ENCODE data around the gene MIA3.

Gene MIA3

DNA sequence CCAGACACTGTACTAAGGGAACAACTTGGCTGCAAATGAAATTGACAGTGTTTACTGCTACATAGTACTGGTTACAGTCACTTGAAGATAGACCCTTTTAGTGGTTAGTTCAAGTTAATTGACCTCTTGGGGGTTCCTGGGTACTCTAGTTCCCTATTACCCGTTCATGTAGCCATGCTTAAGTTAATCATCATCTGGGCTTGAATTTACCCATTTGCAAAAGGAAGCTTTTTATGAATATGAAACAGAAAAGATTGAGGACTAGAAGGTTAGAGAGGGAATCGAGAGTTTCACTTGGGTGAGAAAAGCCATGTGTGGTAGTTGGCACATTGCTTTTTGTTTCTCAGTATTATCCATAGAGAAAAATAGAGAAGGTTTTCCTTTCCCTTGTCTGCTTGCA lies 2.7 kb downstream of the MIA3 start:
- Histone ChIP-seq H3K27me3 (ENCODE audit: insufficient read depth, poor library complexity, severe bottlenecking) (no peaks in the 10 kb centered on the region), H3K36me3 (ENCODE audit: low read depth) (no peaks in the 10 kb centered on the region), H3K27ac (ENCODE audit: poor library complexity, severe bottlenecking) (no peak overlapping the region), H3K4me3 (ENCODE audit: severe bottlenecking) (no peak overlapping the region), H3K4me1 (ENCODE audit: insufficient read depth, poor library complexity, severe bottlenecking) (no peaks in the 10 kb centered on the region), H3K9me3 (ENCODE audit: severe bottlenecking) (no peaks in the 10 kb centered on the region)
- TF ChIP-seq CTCF (IDR thresholded peaks at IDR 0.05; ENCODE audit: poor library complexity, severe bottlenecking), result no peak
- DNase-seq (ENCODE audit: low spot score) (no peak), ATAC-seq (ENCODE audit: low read depth) (no peak)

- DNase-seq (ENCODE audit: low spot score) (no peak), ATAC-seq (ENCODE audit: low read depth) (no peak)
- no peak overlapping the region for H3K4me3 ChIP-seq (ENCODE audit: severe bottlenecking)
- no peak overlapping the region for H3K27ac ChIP-seq (ENCODE audit: poor library complexity, severe bottlenecking)
- H3K36me3 ChIP-seq (ENCODE audit: low read depth), result no peaks in the 10 kb centered on the region
- no peaks in the 10 kb centered on the region for H3K9me3 ChIP-seq (ENCODE audit: severe bottlenecking)
- TF ChIP-seq CTCF (IDR thresholded peaks at IDR 0.05; ENCODE audit: poor library complexity, severe bottlenecking), result no peak
- H3K27me3 ChIP-seq (ENCODE audit: insufficient read depth, poor library complexity, severe bottlenecking), result no peaks in the 10 kb centered on the region
- H3K4me1 ChIP-seq (ENCODE audit: insufficient read depth, poor library complexity, severe bottlenecking), result no peaks in the 10 kb centered on the region
These were observed 4.9 kb downstream of the MIA3 start for GRCh38 chr1:222622765-222623164.

- H3K36me3 ChIP-seq (ENCODE audit: low read depth), result no peaks in the 10 kb centered on the region
- no peak for TF ChIP-seq CTCF (IDR thresholded peaks at IDR 0.05; ENCODE audit: poor library complexity, severe bottlenecking)
- H3K4me3 ChIP-seq (ENCODE audit: severe bottlenecking), result no peak overlapping the region
- ATAC-seq (ENCODE audit: low read depth) (no peak), DNase-seq (ENCODE audit: low spot score) (no peak)
- H3K4me1 ChIP-seq (ENCODE audit: insufficient read depth, poor library complexity, severe bottlenecking), result no peaks in the 10 kb centered on the region
- H3K9me3 ChIP-seq (ENCODE audit: severe bottlenecking), result no peaks in the 10 kb centered on the region
- no peaks in the 10 kb centered on the region for H3K27me3 ChIP-seq (ENCODE audit: insufficient read depth, poor library complexity, severe bottlenecking)
- H3K27ac ChIP-seq (ENCODE audit: poor library complexity, severe bottlenecking), result no peak overlapping the region
These were observed 5.6 kb downstream of the MIA3 start for GRCh38 chr1:222623458-222623857.

GRCh38 chr1:222624214-222624613 lies 6.3 kb downstream of the MIA3 start:
- ATAC-seq (ENCODE audit: low read depth) (no peak), DNase-seq (ENCODE audit: low spot score) (no peak)
- Histone ChIP-seq H3K4me3 (ENCODE audit: severe bottlenecking) (no peak overlapping the region), H3K27me3 (ENCODE audit: insufficient read depth, poor library complexity, severe bottlenecking) (no peaks in the 10 kb centered on the region), H3K9me3 (ENCODE audit: severe bottlenecking) (no peaks in the 10 kb centered on the region), H3K36me3 (ENCODE audit: low read depth) (no peaks in the 10 kb centered on the region), H3K4me1 (ENCODE audit: insufficient read depth, poor library complexity, severe bottlenecking) (no peaks in the 10 kb centered on the region), H3K27ac (ENCODE audit: poor library complexity, severe bottlenecking) (no peak overlapping the region)
- no peak for TF ChIP-seq CTCF (IDR thresholded peaks at IDR 0.05; ENCODE audit: poor library complexity, severe bottlenecking)

DNA sequence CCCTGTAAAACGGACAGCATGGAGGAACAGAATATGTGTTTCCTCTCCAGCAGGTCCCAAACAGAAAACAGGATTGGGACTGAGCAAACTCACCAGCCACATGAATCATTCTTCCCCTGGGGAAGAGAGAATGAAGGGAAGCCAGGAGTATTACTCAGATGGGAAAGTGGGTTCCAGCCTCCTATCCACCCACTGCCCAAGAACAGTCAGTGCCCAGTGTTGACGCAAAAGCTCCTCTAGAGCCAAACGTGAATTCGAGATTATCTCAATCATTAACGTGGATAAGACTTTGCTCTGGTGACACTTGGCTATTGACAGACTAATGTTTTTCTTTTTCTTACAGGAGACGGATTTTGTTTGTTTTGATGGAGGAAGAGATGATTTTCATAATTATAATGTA lies 9.3 kb downstream of the MIA3 start:
- Histone ChIP-seq H3K27ac (ENCODE audit: poor library complexity, severe bottlenecking) (no peak overlapping the region), H3K9me3 (ENCODE audit: severe bottlenecking) (no peaks in the 10 kb centered on the region), H3K4me3 (ENCODE audit: severe bottlenecking) (no peak overlapping the region), H3K27me3 (ENCODE audit: insufficient read depth, poor library complexity, severe bottlenecking) (no peaks in the 10 kb centered on the region), H3K36me3 (ENCODE audit: low read depth) (no peaks in the 10 kb centered on the region), H3K4me1 (ENCODE audit: insufficient read depth, poor library complexity, severe bottlenecking) (no peaks in the 10 kb centered on the region)
- ATAC-seq (ENCODE audit: low read depth) (no peak), DNase-seq (ENCODE audit: low spot score) (no peak)
- TF ChIP-seq CTCF (IDR thresholded peaks at IDR 0.05; ENCODE audit: poor library complexity, severe bottlenecking), result no peak

Measured in RWPE2 (cell line).